HEK293T (cell line): ENCODE measurements around the gene MCM10.
"Not testable (repeated sequence)": the region's sequence is repeated elsewhere in the genome, so short reads cannot be mapped to it uniquely, and the experiment has no call there.

Experiments
- CTCF ChIA-PET: fragments of 350-600 bp; formaldehyde crosslinking; extraction: SDS; loops from one replicate; lab custom pipeline; 2021; ENCODE audit warnings: antibody characterized with exemption, inconsistent platforms; lab: Yijun Ruan, JAX
- POLR2A ChIA-PET: fragments of 350-600 bp; formaldehyde crosslinking; extraction: SDS; loops from one replicate; lab custom pipeline; 2020; ENCODE audit warnings: antibody characterized with exemption, inconsistent platforms; lab: Yijun Ruan, JAX
- DNase-seq: peaks from one replicate; pipeline ENCODE4 v3.0.0; 2012; ENCODE audit warnings: mixed read lengths; ENCODE audit errors: extremely low spot score
- ARNT ChIP-seq: fragments of 450-650 bp; IDR thresholded peaks from 2 replicates; pipeline ENCODE4 v1.6.1; 2017; ENCODE audit warnings: mild to moderate bottlenecking
- BHLHE40 ChIP-seq: fragments of 450-650 bp; IDR thresholded peaks from 2 replicates; pipeline ENCODE4 v1.6.1; 2016; ENCODE audit warnings: mild to moderate bottlenecking, moderate library complexity, borderline replicate concordance
- CTBP1 ChIP-seq: fragments of 450-650 bp; IDR thresholded peaks from 2 replicates; pipeline ENCODE4 v1.6.1; 2016; ENCODE audit warnings: borderline replicate concordance
- ELF4 ChIP-seq: fragments of 450-650 bp; IDR thresholded peaks from 2 replicates; pipeline ENCODE4 v1.6.1; 2017; ENCODE audit warnings: antibody characterized with exemption
- FOXA1 ChIP-seq: fragments of 450-650 bp; IDR thresholded peaks from 2 replicates; pipeline ENCODE4 v1.6.1; 2016; ENCODE audit warnings: mild to moderate bottlenecking
- FOXK2 ChIP-seq: fragments of 450-650 bp; IDR thresholded peaks from 2 replicates; pipeline ENCODE4 v1.6.1; 2016; ENCODE audit warnings: mild to moderate bottlenecking
- HDGF ChIP-seq: fragments of 450-650 bp; IDR thresholded peaks from 2 replicates; pipeline ENCODE4 v1.6.1; 2017; ENCODE audit warnings: antibody characterized with exemption, borderline replicate concordance
- L3MBTL2 ChIP-seq: fragments of 450-650 bp; conservative IDR thresholded peaks from 2 replicates; pipeline ENCODE4 v1.6.1; 2016; ENCODE audit warnings: mild to moderate bottlenecking
- LEF1 ChIP-seq: fragments of 450-650 bp; IDR thresholded peaks from 2 replicates; pipeline ENCODE4 v1.6.1; 2017; ENCODE audit warnings: mild to moderate bottlenecking, borderline replicate concordance
- NFRKB ChIP-seq: fragments of 450-650 bp; IDR thresholded peaks from 2 replicates; pipeline ENCODE4 v1.6.1; 2016; ENCODE audit warnings: mild to moderate bottlenecking, moderate library complexity
- SP1 ChIP-seq: fragments of 450-650 bp; IDR thresholded peaks from 2 replicates; pipeline ENCODE4 v1.6.1; 2017
- SUZ12 ChIP-seq: fragments of 450-650 bp; IDR thresholded peaks from 2 replicates; pipeline ENCODE4 v1.6.1; 2016; ENCODE audit warnings: mild to moderate bottlenecking
- TARDBP ChIP-seq: fragments of 450-650 bp; IDR thresholded peaks from 2 replicates; pipeline ENCODE4 v1.6.1; 2016
- ZNF384 ChIP-seq: fragments of 450-650 bp; IDR thresholded peaks from 2 replicates; pipeline ENCODE4 v1.6.1; 2016
- TF ChIP-seq, protein P1 (sequence below): fragments of 450-650 bp; IDR thresholded peaks from 2 replicates; pipeline ENCODE4 v1.6.1; 2016

Gene MCM10

GRCh38 chr10:13140627-13141190, 20.6 kb upstream of the MCM10 start:
- CTCF ChIA-PET = interaction anchor here (1.5 kb wide), 1 partner anchor 41 kb away, joined by 3 read pairs; the partner anchor contains the start of gene OPTN
- TF ChIP-seq HDGF (no peak), BHLHE40 (no peak), FOXA1 (no peak), NFRKB (no peak), L3MBTL2 (no peak)
- POLR2A ChIA-PET = no interaction called here

DNA sequence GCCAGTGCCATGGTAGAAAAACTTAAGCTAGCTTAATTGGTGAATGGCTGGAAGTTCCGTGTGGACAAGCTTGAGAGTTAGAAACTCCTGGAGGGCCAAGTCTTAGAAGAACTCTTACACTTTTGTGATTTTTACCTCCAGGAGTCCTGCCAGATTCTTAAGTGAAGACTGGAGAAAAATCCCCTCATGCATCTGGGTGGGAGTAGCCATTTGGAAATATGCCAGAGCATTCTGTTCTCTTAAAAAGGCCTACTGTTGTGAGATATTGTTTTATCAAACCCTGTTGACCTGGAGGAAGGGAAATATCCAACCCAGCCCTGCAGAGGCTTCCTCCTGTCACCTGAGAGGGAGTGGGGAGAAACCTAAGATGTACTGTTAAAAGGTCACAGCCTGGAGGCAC, 17.6 kb upstream of the MCM10 start:
- no peak for DNase-seq
- ChIA-PET POLR2A (no interaction called here), CTCF (no interaction called here)
- no peak for TF ChIP-seq HDGF
- TF ChIP-seq SP1 = no peak
- TF ChIP-seq FOXA1 = no peak
- TF ChIP-seq BHLHE40 = no peak
- no peak for TF ChIP-seq CTBP1
- no peak for TF ChIP-seq SUZ12
- no peak for TF ChIP-seq ZNF384
- TF ChIP-seq LEF1 = no peak
- no peak for TF ChIP-seq NFRKB

More at GRCh38 chr10:13140627-13141190, 20.6 kb upstream of the MCM10 start:
- no peak for DNase-seq

- TF ChIP-seq SUZ12 (no peak), ZNF384 (no peak)
- CTCF ChIA-PET = no interaction called here
- no peak for DNase-seq
- POLR2A ChIA-PET = no interaction called here
Measured at GRCh38 chr10:13144814-13145213, 16.5 kb upstream of the MCM10 start.

DNA sequence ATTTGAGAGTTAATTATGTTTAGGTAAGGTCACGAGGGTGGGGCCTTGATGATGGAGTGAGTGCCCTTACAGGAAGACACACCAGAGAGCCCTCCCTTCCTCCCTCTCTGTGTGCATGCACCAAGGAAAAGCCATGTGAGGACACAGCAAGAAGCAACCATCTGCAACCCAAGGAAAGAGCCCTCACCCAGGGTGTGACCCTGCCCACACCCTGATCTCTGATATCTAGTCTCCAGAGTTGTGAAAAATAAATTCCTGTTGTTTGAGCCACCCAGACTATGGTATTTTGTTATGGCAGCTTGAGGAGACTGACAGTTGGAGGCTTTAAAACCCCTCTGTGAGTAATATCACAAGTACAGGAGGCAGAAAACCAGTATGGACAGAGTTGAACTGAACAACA, 15.0 kb upstream of the MCM10 start:
- TF ChIP-seq HDGF = no peak
- TF ChIP-seq SUZ12 = no peak
- TF ChIP-seq NFRKB = no peak
- TF ChIP-seq FOXA1 = no peak
- TF ChIP-seq, protein P1, sequence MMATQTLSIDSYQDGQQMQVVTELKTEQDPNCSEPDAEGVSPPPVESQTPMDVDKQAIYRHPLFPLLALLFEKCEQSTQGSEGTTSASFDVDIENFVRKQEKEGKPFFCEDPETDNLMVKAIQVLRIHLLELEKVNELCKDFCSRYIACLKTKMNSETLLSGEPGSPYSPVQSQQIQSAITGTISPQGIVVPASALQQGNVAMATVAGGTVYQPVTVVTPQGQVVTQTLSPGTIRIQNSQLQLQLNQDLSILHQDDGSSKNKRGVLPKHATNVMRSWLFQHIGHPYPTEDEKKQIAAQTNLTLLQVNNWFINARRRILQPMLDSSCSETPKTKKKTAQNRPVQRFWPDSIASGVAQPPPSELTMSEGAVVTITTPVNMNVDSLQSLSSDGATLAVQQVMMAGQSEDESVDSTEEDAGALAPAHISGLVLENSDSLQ = no peak
- no peak for TF ChIP-seq ZNF384
- no peak for TF ChIP-seq CTBP1
- TF ChIP-seq FOXK2 = no peak
- no peak for TF ChIP-seq L3MBTL2
- no peak for TF ChIP-seq ARNT
- ChIA-PET POLR2A (no interaction called here), CTCF (no interaction called here)
- DNase-seq = no peak

- DNase-seq = no peak
- CTCF ChIA-PET = no interaction called here
- no peak for TF ChIP-seq ELF4
- TF ChIP-seq TARDBP = no peak
- no peak for TF ChIP-seq NFRKB
- no peak for TF ChIP-seq BHLHE40
- TF ChIP-seq CTBP1 = no peak
- no peak for TF ChIP-seq ARNT
- no peak for TF ChIP-seq L3MBTL2
- POLR2A ChIA-PET = no interaction called here
Measured at GRCh38 chr10:13147161-13147560, 14.2 kb upstream of the MCM10 start.

- CTCF ChIA-PET = interaction anchor here (0.9 kb wide), 1 partner anchor 11 kb away, joined by 3 read pairs; no protein-coding TSS in a partner anchor
- POLR2A ChIA-PET = no interaction called here
- TF ChIP-seq LEF1 (no peak), SUZ12 (no peak), TARDBP (no peak), FOXA1 (no peak), ELF4 (no peak), ZNF384 (no peak), CTBP1 (no peak)
- TF ChIP-seq, protein P1 = no peak
- no peak for DNase-seq
Measured at GRCh38 chr10:13152296-13152695, 9.1 kb upstream of the MCM10 start.

DNA sequence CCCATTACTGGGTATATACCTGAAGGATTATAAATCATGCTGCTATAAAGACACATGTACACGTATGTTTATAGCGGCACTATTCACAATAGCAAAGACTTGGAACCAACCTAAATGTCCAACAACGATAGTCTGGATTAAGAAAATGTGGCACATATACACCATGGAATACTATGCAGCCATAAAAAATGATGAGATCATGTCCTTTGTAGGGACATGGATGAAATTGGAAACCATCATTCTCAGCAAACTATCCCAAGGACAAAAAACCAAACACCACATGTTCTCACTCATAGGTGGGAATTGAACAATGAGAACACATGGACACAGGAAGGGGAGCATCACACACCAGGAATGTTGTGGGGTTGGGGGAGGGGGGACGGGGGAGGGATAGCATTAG, 5.5 kb upstream of the MCM10 start:
- CTCF ChIA-PET, DNase-seq, POLR2A ChIA-PET: not testable (repeated sequence)

- TF ChIP-seq SP1 (no peak), ZNF384 (no peak), TARDBP (no peak), ELF4 (no peak), SUZ12 (no peak), FOXA1 (no peak), CTBP1 (no peak)
- TF ChIP-seq, protein P1 = no peak
- POLR2A ChIA-PET = no interaction called here
- no peak for DNase-seq
- CTCF ChIA-PET = no interaction called here
Measured at GRCh38 chr10:13158401-13158800, 3.0 kb upstream of the MCM10 start.
